H1 (cell line): ENCODE data around the gene ELMO1. TPM values are rescaled to one million over a fixed set of nuclear protein-coding genes. Genes with fewer than 3 reads are reported as not detected.

ENCODE experiments used
- CTCF ChIA-PET: fragments of 300-600 bp; sonication (Branson Sonifier 250); formaldehyde crosslinking; loops from one replicate; lab custom pipeline; 2021; ENCODE audit not compliant: partially characterized antibody; lab: Charles Lee
- POLR2A ChIA-PET: fragments of 300-600 bp; sonication (Branson Sonifier 250); formaldehyde crosslinking; loops from one replicate; lab custom pipeline; 2021; ENCODE audit warnings: inconsistent platforms; ENCODE audit not compliant: partially characterized antibody; lab: Charles Lee
- DNase-seq, 2 experiments: peaks; one replicate each; pipeline versions ENCODE4 v3.0.0 to v3.0.0-alpha.2; 2010 to 2022; ENCODE audit warnings: low spot score in 2 of 2, low read depth in 1 of 2, mixed read lengths in 1 of 2
- FAIRE-seq: peaks from 2 replicates; lab custom pipeline; 2011; peaks lifted over from hg19 to GRCh38; lab: Jason Lieb, UNC
- H2AFZ ChIP-seq: 2 replicates; pipeline ENCODE4 v1.8.1; 2012; ENCODE audit warnings: low read length, inconsistent platforms
- H2AK5ac ChIP-seq: 2 replicates; pipeline ENCODE4 v1.6.1; 2013; ENCODE audit warnings: low read depth, low read length
- H2BK120ac ChIP-seq: replicated peaks from 2 replicates; pipeline ENCODE3; 2013; ENCODE audit warnings: low read depth, low read length, inconsistent platforms
- H2BK12ac ChIP-seq: 2 replicates; pipeline ENCODE4 v1.6.1; 2013; ENCODE audit warnings: low read depth, low read length
- H2BK15ac ChIP-seq: 2 replicates; pipeline ENCODE4 v1.6.1; 2013; ENCODE audit warnings: low read length
- H2BK20ac ChIP-seq: 2 replicates; pipeline ENCODE4 v1.6.1; 2013; ENCODE audit warnings: low read length
- H2BK5ac ChIP-seq: 2 replicates; pipeline ENCODE4 v1.6.1; 2013; ENCODE audit warnings: low read depth, low read length
- H3K14ac ChIP-seq: 2 replicates; pipeline ENCODE4 v1.6.1; 2013; ENCODE audit warnings: inconsistent platforms; ENCODE audit not compliant: insufficient read length
- H3K18ac ChIP-seq: 2 replicates; pipeline ENCODE4 v1.6.1; 2013; ENCODE audit warnings: low read length; ENCODE audit errors: extremely low read depth
- H3K23ac ChIP-seq: 2 replicates; pipeline ENCODE4 v1.6.1; 2013; ENCODE audit warnings: inconsistent platforms; ENCODE audit not compliant: insufficient read length
- H3K23me2 ChIP-seq: 2 replicates; pipeline ENCODE4 v1.6.1; 2013; ENCODE audit warnings: low read depth, low read length
- H3K27ac ChIP-seq: 2 replicates; pipeline ENCODE4 v1.6.1; 2011; ENCODE audit warnings: low read depth, low read length, inconsistent platforms
- H3K27me3 ChIP-seq, 4 experiments: replicated peaks in 1 of 4; 1 replicate in 1 of 4; 2 replicates in 3 of 4; pipeline versions ENCODE4 v1.6.1 to v1.8.1; 2011 to 2013; ENCODE audit warnings: low read length in 3 of 4, mild to moderate bottlenecking in 3 of 4, inconsistent platforms in 2 of 4, mixed read lengths in 2 of 4, moderate library complexity in 1 of 4; ENCODE audit not compliant: control insufficient read depth in 3 of 4, insufficient read depth in 3 of 4; ENCODE audit errors: extremely low read depth in 1 of 4
- H3K36me3 ChIP-seq, 4 experiments: 2 replicates each; pipeline versions ENCODE4 v1.6.1 to v1.8.1; 2011 to 2013; ENCODE audit warnings: mild to moderate bottlenecking in 4 of 4, low read length in 3 of 4, moderate library complexity in 2 of 4, control low read depth in 1 of 4, inconsistent platforms in 1 of 4; ENCODE audit not compliant: insufficient read depth in 4 of 4, control insufficient read depth in 2 of 4
- H3K4ac ChIP-seq: replicated peaks from 2 replicates; pipeline ENCODE3; 2013; ENCODE audit warnings: low read length, low read depth, mixed read lengths, inconsistent platforms; ENCODE audit not compliant: insufficient read length
- H3K4me1 ChIP-seq, 4 experiments: replicated peaks in 1 of 4; 1 replicate in 1 of 4; 2 replicates in 3 of 4; pipeline versions ENCODE4 v1.6.1 to v1.8.1; 2011 to 2013; ENCODE audit warnings: low read length in 3 of 4, inconsistent platforms in 2 of 4, mixed read lengths in 1 of 4; ENCODE audit not compliant: insufficient read depth in 4 of 4, control insufficient read depth in 3 of 4
- H3K4me2 ChIP-seq, 2 experiments: 2 replicates each; pipeline versions ENCODE4 v1.6.1 to v1.8.1; 2011 to 2013; ENCODE audit warnings: low read depth in 2 of 2, low read length in 2 of 2, control low read depth in 1 of 2, inconsistent platforms in 1 of 2, mild to moderate bottlenecking in 1 of 2; ENCODE audit not compliant: insufficient read depth in 1 of 2
- H3K4me3 ChIP-seq, 4 experiments: fragments of 200-600, 300-600 bp in 1 of 4; sonication (generic), shearing (Covaris generic), sonication (Bioruptor Twin) in 1 of 4; 2 replicates each; pipeline versions ENCODE4 v1.5.1 to v1.8.1; 2011 to 2016; ENCODE audit warnings: low read length in 4 of 4, low read depth in 3 of 4, control low read depth in 2 of 4, inconsistent platforms in 2 of 4, mild to moderate bottlenecking in 2 of 4, mixed read lengths in 1 of 4, moderate library complexity in 1 of 4; ENCODE audit not compliant: insufficient read depth in 2 of 4; ENCODE audit errors: extremely low read depth in 1 of 4
- H3K56ac ChIP-seq: replicated peaks from 2 replicates; pipeline ENCODE3; 2013; ENCODE audit warnings: low read depth, mild to moderate bottlenecking, mixed read lengths, low read length, inconsistent platforms; ENCODE audit not compliant: insufficient read length
- H3K79me1 ChIP-seq: 2 replicates; pipeline ENCODE4 v1.6.1; 2013; ENCODE audit warnings: low read depth, low read length, control low read depth
- H3K79me2 ChIP-seq, 2 experiments: 2 replicates each; pipeline versions ENCODE4 v1.6.1 to v1.8.1; 2012 to 2013; ENCODE audit warnings: low read length in 2 of 2, mild to moderate bottlenecking in 2 of 2, inconsistent platforms in 1 of 2; ENCODE audit not compliant: insufficient read depth in 2 of 2, control insufficient read depth in 1 of 2
- H3K9ac ChIP-seq, 4 experiments: replicated peaks in 1 of 4; 1 replicate in 1 of 4; 2 replicates in 3 of 4; pipeline versions ENCODE4 v1.6.1 to v1.8.1; 2011 to 2013; ENCODE audit warnings: low read depth in 3 of 4, low read length in 3 of 4, control low read depth in 2 of 4, mild to moderate bottlenecking in 2 of 4, moderate library complexity in 2 of 4, inconsistent platforms in 1 of 4; ENCODE audit errors: extremely low read depth in 1 of 4
- H3K9me3 ChIP-seq, 2 experiments: 2 replicates each; pipeline versions ENCODE4 v1.6.1 to v1.8.1; 2012 to 2013; ENCODE audit warnings: mild to moderate bottlenecking in 2 of 2, moderate library complexity in 2 of 2, control low read depth in 1 of 2, inconsistent platforms in 1 of 2, low read depth in 1 of 2, low read length in 1 of 2, mixed read lengths in 1 of 2; ENCODE audit not compliant: insufficient read depth in 2 of 2
- H4K20me1 ChIP-seq, 2 experiments: replicated peaks in 1 of 2; 2 replicates each; pipeline versions ENCODE3 to v1.8.1; 2011 to 2013; ENCODE audit warnings: inconsistent platforms in 2 of 2, low read length in 2 of 2, mild to moderate bottlenecking in 1 of 2; ENCODE audit not compliant: insufficient read depth in 2 of 2, control insufficient read depth in 1 of 2
- H4K5ac ChIP-seq: 2 replicates; pipeline ENCODE4 v1.6.1; 2013; ENCODE audit warnings: low read length, low read depth, mixed read lengths, inconsistent platforms; ENCODE audit not compliant: insufficient read length
- H4K8ac ChIP-seq: 2 replicates; pipeline ENCODE4 v1.8.0; 2013; ENCODE audit warnings: mild to moderate bottlenecking, moderate library complexity, low read length, inconsistent platforms; ENCODE audit not compliant: insufficient read depth; ENCODE audit errors: extremely low read depth
- H4K91ac ChIP-seq: replicated peaks from 2 replicates; pipeline ENCODE3; 2013; ENCODE audit warnings: low read length, mixed read lengths, inconsistent platforms; ENCODE audit not compliant: insufficient read length
- CBX5 ChIP-seq: fragments of 300-800, 300-1000 bp; sonication (generic); IDR thresholded peaks from 2 replicates; pipeline ENCODE4 v1.7.1; 2016; ENCODE audit warnings: antibody characterized with exemption, low read length, low read depth
- CBX8 ChIP-seq: fragments of 300-800, 300-1000 bp; sonication (generic); IDR thresholded peaks from 2 replicates; pipeline ENCODE4 v1.7.1; 2016; ENCODE audit warnings: low read depth, low read length, borderline replicate concordance
- EGR1 ChIP-seq: IDR thresholded peaks from 2 replicates; pipeline ENCODE4 v1.6.1; 2011; ENCODE audit warnings: low read depth, low read length, borderline replicate concordance
- EP300 ChIP-seq, 2 experiments: IDR thresholded peaks; 1 replicate in 1 of 2; 2 replicates in 1 of 2; pipeline ENCODE4 v1.6.1; 2011 to 2012; ENCODE audit warnings: low read depth in 2 of 2, low read length in 2 of 2, mild to moderate bottlenecking in 2 of 2, borderline replicate concordance in 1 of 2, inconsistent platforms in 1 of 2, moderate library complexity in 1 of 2
- JUN ChIP-seq: IDR thresholded peaks from 2 replicates; pipeline ENCODE4 v1.6.1; 2011; ENCODE audit warnings: low read depth, mild to moderate bottlenecking, improper control_type of control experiment, low read length
- NANOG ChIP-seq: IDR thresholded peaks from 2 replicates; pipeline ENCODE4 v1.6.1; 2011; ENCODE audit warnings: low read length, low read depth, mild to moderate bottlenecking, inconsistent platforms; ENCODE audit not compliant: insufficient read depth, poor library complexity, severe bottlenecking
- NRF1 ChIP-seq: IDR thresholded peaks from 2 replicates; pipeline ENCODE4 v1.6.1; 2011; ENCODE audit warnings: mild to moderate bottlenecking, low read depth, low read length, improper control_type of control experiment
- POLR2A ChIP-seq, 2 experiments: IDR thresholded peaks; 1 replicate in 1 of 2; 2 replicates in 1 of 2; pipeline ENCODE4 v1.6.1; 2011; ENCODE audit warnings: low read depth in 2 of 2, low read length in 2 of 2, mild to moderate bottlenecking in 2 of 2; ENCODE audit errors: control extremely low read depth in 1 of 2
- RAD21 ChIP-seq, 2 experiments: IDR thresholded peaks in 1 of 2; conservative IDR thresholded peaks in 1 of 2; 2 replicates each; pipeline ENCODE4 v1.6.1; 2011; ENCODE audit warnings: low read depth in 2 of 2, low read length in 2 of 2, improper control_type of control experiment in 1 of 2, inconsistent platforms in 1 of 2, mild to moderate bottlenecking in 1 of 2, moderate library complexity in 1 of 2
- RBBP5 ChIP-seq: IDR thresholded peaks from 2 replicates; pipeline ENCODE4 v1.7.1; 2012; ENCODE audit warnings: low read depth, mild to moderate bottlenecking, inconsistent platforms, low read length, moderate library complexity, borderline replicate concordance
- SP1 ChIP-seq: IDR thresholded peaks from 2 replicates; pipeline ENCODE4 v1.6.1; 2011; ENCODE audit warnings: low read depth, low read length
- TCF12 ChIP-seq: IDR thresholded peaks from 2 replicates; pipeline ENCODE4 v1.6.1; 2011; ENCODE audit warnings: low read depth, mild to moderate bottlenecking, low read length
- WGBS, 2 experiments: shearing (Covaris generic) in 1 of 2; methylation state at CpG; one replicate each; pipeline versions ENCODE4 v1.1.6 to v1.1.7; 2013 to 2015; ENCODE audit warnings: low lambda C conversion rate in 2 of 2, mixed read lengths in 2 of 2, inconsistent platforms in 1 of 2, low coverage in 1 of 2, missing lambda C conversion rate in 1 of 2; ENCODE audit not compliant: insufficient replicate concordance in 2 of 2, insufficient coverage in 1 of 2, insufficient read length in 1 of 2; ENCODE audit errors: extremely low coverage in 1 of 2, missing lambda C conversion rate in 1 of 2; 5-methylcytosine and 5-hydroxymethylcytosine counted together
- polyA plus RNA-seq, 7 experiments: library from polyadenylated mRNA; depleted of rRNA in 3 of 7; stranded (reverse) in 5 of 7; unstranded in 2 of 7; fragments of >200 nt in 5 of 7; fragments of 200-250 nt in 2 of 7; gene quantifications; 1 replicate in 5 of 7; 2 replicates in 1 of 7; 4 replicates in 1 of 7; pipeline versions ENCODE4 v1.2.1 to v1.2.3, GENCODE V29; 2011 to 2013; ENCODE audit warnings: missing spikeins in 2 of 7, mixed read lengths in 2 of 7
- total RNA-seq: library from RNA; stranded (reverse); fragmentation: NEBNext Ultra II Directional; extraction: Animal tissue kit (Norgen Biotek cat#: 25700); gene quantifications from 2 replicates; pipeline ENCODE4 v1.2.1, GENCODE V29; 2021
- TF ChIP-seq, protein P1 (sequence below): IDR thresholded peaks from 2 replicates; pipeline ENCODE4 v1.6.1; 2012; ENCODE audit warnings: low read length, inconsistent platforms

Gene ELMO1
- total and polyA plus RNA-seq, 2 of the 8 experiments (the other 6 are each of a cell fraction or from before 2014, with no cell fraction given), result 18.4 to 21.0 TPM

DNA sequence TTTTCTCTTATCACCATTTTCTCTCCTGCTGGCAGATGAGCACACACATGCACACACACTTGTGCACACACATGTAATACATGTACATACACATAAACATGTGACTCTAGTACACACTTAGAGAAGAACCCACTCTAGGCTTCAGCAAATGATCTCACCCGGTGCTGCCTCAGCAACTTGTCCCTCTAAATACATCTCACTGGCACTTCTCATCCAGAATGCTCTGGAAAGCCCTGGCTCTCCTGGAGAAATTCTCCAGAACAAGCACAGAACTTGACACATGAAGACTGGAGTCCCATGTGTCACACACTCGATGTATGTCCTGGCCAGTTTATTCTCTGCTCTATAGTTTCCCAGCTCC, 254.9 kb downstream of the ELMO1 start:
- no peak overlapping the region for H3K4ac ChIP-seq
- no peak overlapping the region for H4K91ac ChIP-seq
- no peak overlapping the region for H2BK12ac ChIP-seq
- H4K8ac ChIP-seq, result no peak overlapping the region
- no peak overlapping the region for H2AFZ ChIP-seq
- FAIRE-seq, result no peak
- H3K9me3 ChIP-seq, result no peaks in the 10 kb centered on the region
- H3K4me1 ChIP-seq, result no peaks in the 10 kb centered on the region
- 90% methylated on average over 2 of the region's 2 CpGs; no CpG with 5 or more reads in 1 of the 2 experiments for WGBS, 2 experiments
- no peak overlapping the region for H4K5ac ChIP-seq
- no peak overlapping the region for H3K14ac ChIP-seq
- H3K18ac ChIP-seq, result no peak overlapping the region
- no peak for DNase-seq
- no peak overlapping the region for H2AK5ac ChIP-seq
- H3K79me1 ChIP-seq, result no peaks in the 10 kb centered on the region
- H3K79me2 ChIP-seq, result no peaks in the 10 kb centered on the region
- H2BK120ac ChIP-seq, result no peak overlapping the region
- no peak overlapping the region for H3K56ac ChIP-seq
- no peak overlapping the region for H3K27ac ChIP-seq
- no peaks in the 10 kb centered on the region for H4K20me1 ChIP-seq
- H3K23me2 ChIP-seq, result no peaks in the 10 kb centered on the region
- ChIA-PET POLR2A (no interaction called here), CTCF (interaction anchor here (0.6 to 2.0 kb wide), 6 partner anchors 11 to 706 kb away, joined by 3 to 4 read pairs (median 3); no protein-coding TSS in a partner anchor)
- H3K9ac ChIP-seq, result no peak overlapping the region
- no peak overlapping the region for H2BK20ac ChIP-seq
- H3K36me3 ChIP-seq, result no peaks in the 10 kb centered on the region
- H3K4me2 ChIP-seq, result no peak overlapping the region
- H2BK5ac ChIP-seq, result no peak overlapping the region
- no peaks in the 10 kb centered on the region for H3K27me3 ChIP-seq
- no peak overlapping the region for H2BK15ac ChIP-seq
- no peak overlapping the region for H3K4me3 ChIP-seq
- H3K23ac ChIP-seq, result no peak overlapping the region
- TF ChIP-seq RAD21 (IDR thresholded peaks at IDR 0.05 in 1 of 2, conservative IDR thresholded peaks at IDR 0.05 in 1 of 2; ENCODE audit: low read depth in 2 of 2, low read length in 2 of 2) (no peak), EP300 (IDR thresholded peaks at IDR 0.05; ENCODE audit: borderline replicate concordance in 1 of 2, low read depth in 2 of 2, low read length in 2 of 2) (no peak), NRF1 (no peak), TCF12 (no peak), NANOG (no peak), POLR2A (IDR thresholded peaks at IDR 0.05; ENCODE audit: control extremely low read depth in 1 of 2, low read depth in 2 of 2, low read length in 2 of 2) (no peak), CBX5 (no peak), CBX8 (no peak), RBBP5 (no peak), JUN (no peak), SP1 (no peak), EGR1 (no peak)
- TF ChIP-seq, protein P1, sequence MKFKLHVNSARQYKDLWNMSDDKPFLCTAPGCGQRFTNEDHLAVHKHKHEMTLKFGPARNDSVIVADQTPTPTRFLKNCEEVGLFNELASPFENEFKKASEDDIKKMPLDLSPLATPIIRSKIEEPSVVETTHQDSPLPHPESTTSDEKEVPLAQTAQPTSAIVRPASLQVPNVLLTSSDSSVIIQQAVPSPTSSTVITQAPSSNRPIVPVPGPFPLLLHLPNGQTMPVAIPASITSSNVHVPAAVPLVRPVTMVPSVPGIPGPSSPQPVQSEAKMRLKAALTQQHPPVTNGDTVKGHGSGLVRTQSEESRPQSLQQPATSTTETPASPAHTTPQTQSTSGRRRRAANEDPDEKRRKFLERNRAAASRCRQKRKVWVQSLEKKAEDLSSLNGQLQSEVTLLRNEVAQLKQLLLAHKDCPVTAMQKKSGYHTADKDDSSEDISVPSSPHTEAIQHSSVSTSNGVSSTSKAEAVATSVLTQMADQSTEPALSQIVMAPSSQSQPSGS, result no peak
